Ovary (tissue), 3 donors: ENCODE results near the gene IZUMO3.

Experiments used
- CTCF ChIP-seq, 3 donors: fragments of 450-650 bp in 2 of 3; fragments of 200-600 bp in 1 of 3; IDR thresholded peaks; one replicate each; pipeline versions ENCODE4 v1.5.1 to v1.8.0; 2016 to 2022; ENCODE audit warnings: antibody characterized with exemption in 3 of 3, mild to moderate bottlenecking in 1 of 3
- EP300 ChIP-seq: sonication (generic); formaldehyde crosslinking; IDR thresholded peaks from one replicate; pipeline ENCODE4 v1.6.1; 2017; ENCODE audit warnings: antibody characterized with exemption
- POLR2A ChIP-seq: fragments of 450-650 bp; IDR thresholded peaks from one replicate; pipeline ENCODE4 v1.6.1; 2017; ENCODE audit warnings: antibody characterized with exemption, mild to moderate bottlenecking, moderate library complexity
- donor health status: DM: no; HTN: no; CAD: no.

GRCh38 chr9:24516463-24516862, 29.2 kb downstream of the IZUMO3 start:
- TF ChIP-seq CTCF (IDR thresholded peaks at IDR 0.05) (no peak), POLR2A (no peak), EP300 (no peak)
